Left lobe of liver (tissue), 2 donors: ENCODE results near the gene RBMS3. TPM values are rescaled to one million over a fixed set of nuclear protein-coding genes. Genes with fewer than 3 reads are reported as not detected.

Experiments used
- ATAC-seq: fragments of 200-7000 bp; cut with Tn5 transposase; one replicate; pipeline ENCODE4 v1.9.1; 2020; ENCODE audit warnings: mild to moderate bottlenecking, moderate library complexity
- DNase-seq: peaks from one replicate; pipeline ENCODE4 v3.0.0-alpha.2; 2020; ENCODE audit warnings: low spot score
- total RNA-seq: library from RNA; stranded (reverse); gene quantifications from one replicate; pipeline ENCODE4 v1.2.1, GENCODE V29; 2021
- donor health status: DM: no; HTN: no; CAD: no; lungs with moderate emphysema.
- donor health status: DM: no; HTN: yes; CAD: no.

Gene RBMS3
- total RNA-seq, 1 donor from 2014 or later: 9.6 TPM

DNA sequence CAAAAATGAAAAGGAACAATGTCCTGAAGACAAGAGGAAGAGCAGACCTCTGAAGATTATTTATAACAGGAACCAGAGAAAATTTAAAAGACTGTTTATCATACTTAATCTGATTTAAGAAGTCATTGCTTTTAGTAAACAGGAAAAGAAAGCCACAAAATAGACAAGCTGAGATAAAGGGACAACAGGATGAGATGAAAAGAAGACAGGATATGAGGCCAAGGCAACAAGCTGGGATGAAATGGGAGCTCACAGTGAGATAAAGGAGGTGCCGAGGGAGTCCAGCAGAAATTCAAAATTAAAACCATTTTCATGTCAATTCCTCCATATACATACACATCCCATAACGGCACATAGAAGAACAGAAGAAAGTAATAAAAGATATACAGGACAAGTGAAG is 277.0 kb downstream of the RBMS3 start:
- DNase-seq: no peak
- no peak for ATAC-seq

DNA sequence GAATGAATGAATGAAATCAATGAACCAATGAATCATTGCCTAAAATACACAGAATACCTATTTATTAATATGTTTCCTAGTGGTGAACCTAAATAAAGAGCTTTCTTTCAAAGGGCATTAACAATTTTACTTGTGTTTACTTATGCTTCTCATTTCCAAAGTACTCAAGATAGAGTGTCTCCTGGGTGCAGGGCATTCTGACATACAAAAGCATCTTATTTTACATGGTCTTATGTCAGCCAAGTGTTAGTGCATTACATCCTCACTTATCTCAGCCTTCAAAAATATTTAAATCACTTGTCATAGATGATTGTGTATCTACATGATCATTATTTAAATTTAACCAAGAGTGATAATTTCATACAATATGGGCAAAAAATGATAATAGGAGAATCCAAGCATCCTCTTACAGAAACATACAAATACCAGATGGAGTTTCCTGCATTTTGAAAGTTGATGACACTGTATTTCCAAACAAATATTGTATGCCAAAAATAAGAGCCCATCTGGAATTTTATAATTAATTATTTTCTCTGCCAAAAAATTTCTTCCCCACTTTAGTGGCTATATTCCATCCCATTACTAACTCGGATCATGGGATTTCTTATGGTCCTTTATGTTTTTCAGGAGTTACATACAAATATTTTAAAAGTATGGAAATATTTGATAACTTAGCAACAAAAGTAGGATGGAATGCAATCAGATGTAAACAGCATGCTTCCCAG is 279.0 kb downstream of the RBMS3 start:
- ATAC-seq: no peak
- no peak for DNase-seq

DNA sequence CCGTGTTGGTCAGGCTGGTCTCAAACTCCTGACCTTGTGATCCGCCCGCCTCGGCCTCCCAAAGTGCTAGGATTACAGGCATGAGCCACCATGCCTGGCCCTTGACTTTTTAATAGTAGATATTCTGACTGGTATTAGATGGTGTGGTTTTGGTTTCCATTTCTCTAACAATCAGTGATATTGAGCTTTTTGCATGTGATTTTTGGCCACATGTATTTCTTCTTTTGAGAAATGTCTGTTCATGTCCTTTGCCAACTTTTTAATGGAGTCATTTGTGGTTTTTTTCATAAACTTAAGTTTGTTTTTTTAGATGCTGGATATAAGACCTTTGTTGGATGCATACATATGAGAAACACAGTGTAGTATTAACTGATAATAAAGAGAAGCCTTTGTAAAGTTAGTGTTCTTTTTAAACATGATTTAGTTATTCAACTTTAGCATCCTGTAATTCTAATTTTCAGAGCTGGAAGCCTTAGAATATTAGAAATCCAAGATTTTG is 280.8 kb downstream of the RBMS3 start:
- DNase-seq (no peak), ATAC-seq (no peak)

DNA sequence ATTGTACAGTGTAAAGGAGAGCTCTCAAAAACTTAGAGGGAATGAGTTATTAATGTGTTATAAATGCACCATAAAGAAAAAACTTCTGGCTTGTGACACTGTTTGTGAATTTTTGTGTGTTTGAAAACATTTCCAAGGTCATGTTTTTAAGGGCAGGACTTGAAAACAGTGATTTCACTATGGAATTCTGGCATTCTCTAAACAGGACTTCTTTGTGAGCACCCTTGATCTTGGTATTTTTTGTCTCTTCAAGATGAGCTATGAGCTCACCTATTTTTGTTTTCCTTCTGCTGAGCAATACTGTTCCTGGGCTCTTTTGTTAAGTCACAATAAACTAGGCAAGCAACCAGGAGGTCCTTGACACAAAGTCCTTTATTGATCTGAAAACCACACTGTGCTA is 284.4 kb downstream of the RBMS3 start:
- DNase-seq (no peak), ATAC-seq (no peak)

DNA sequence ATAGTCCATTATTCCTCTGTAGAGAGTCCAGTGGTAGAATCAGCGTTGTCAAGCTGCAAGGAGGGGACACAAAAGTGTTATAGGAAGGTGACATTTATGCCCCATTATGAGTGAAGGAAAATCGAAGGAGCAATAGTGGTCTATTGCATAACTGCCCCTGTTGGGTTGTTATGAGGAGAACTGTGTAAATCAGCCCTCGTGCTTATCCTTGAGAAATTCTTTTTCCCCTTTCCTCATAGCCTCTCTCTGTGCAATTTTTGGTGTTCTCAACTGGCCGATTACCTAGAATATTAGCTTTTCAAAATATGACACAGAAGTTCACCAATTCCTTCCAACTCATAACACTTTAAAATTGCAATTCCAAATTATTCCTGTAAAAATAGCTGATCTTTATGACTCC is 286.6 kb downstream of the RBMS3 start:
- ATAC-seq: no peak
- no peak for DNase-seq

DNA sequence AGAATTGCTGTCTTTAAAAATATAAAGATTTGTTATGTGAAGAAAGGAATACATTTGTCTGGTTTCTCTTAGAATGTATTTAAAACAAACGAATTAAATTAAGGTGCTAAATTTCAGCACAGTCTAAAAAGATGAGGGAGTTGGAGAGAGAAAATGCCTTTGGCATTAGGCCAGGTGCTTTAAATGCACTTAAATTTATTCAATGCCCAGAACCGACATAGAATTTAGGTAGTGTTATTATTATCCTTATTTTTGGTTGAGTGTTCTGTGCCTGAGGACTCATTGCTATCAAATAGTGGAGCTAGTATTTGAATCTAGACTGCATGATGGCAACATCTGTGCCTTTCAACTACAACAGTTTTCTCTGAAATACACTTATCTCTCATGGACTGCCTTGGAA is 287.5 kb downstream of the RBMS3 start:
- ATAC-seq: no peak
- no peak for DNase-seq

DNA sequence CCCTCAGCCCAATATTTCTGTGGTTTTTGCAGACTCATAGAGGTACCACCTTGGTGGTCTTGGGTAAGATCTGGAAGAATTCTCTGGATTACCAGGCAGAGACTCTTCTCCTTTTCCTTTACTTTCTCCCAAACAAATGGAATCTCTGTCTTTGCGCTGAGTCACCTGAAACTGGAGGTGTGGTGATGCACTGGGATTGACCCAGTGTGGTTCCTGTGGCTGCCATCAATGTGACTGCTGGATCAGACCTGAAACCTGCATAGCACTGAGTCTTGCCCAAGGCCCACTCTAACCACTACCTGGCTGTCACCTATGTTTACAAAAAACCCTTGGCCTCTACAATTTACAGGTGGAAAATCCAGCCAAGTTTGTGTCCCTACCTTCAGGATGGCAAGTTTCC is 295.3 kb downstream of the RBMS3 start:
- DNase-seq (no peak), ATAC-seq (no peak)

DNA sequence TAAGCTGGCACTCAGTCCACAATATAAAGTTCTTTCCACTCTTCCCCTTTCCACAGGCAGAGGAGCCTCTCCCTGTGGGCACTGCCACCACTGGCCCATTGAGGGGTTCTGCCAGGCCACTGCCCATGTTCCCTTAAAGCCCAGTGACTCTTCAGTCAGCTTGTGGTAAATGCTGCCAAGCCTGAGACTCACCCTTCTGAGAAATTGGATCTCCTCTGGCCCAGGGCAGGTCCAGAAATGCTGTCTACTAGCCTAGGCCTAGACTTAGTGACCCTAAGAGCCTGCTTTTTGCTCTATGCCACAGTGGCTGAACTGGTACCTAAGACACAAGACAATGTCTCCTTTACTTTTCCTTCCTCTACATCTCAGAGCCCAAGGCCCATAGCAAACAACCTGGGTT is 295.8 kb downstream of the RBMS3 start:
- ATAC-seq (no peak), DNase-seq (no peak)

DNA sequence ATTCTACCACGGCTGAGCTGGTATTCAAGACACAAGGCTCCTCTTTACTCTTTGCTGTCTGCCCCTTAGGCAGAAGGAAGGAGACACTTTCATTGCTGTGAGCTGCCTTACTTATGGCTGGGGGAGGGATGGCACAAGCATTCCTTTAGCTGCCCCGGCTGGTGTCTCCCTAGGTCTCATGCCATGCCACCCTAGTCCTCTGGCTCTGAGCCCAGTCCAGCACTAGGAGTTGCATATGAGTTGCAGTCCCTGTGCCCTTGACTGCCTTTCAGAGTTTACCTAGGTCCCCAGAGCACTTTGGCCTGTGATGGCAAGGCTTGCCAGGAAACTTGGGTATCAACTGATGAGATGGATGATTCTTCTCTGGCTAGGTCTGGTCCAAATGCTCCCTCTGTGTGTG is 296.4 kb downstream of the RBMS3 start:
- no peak for DNase-seq
- ATAC-seq: no peak

DNA sequence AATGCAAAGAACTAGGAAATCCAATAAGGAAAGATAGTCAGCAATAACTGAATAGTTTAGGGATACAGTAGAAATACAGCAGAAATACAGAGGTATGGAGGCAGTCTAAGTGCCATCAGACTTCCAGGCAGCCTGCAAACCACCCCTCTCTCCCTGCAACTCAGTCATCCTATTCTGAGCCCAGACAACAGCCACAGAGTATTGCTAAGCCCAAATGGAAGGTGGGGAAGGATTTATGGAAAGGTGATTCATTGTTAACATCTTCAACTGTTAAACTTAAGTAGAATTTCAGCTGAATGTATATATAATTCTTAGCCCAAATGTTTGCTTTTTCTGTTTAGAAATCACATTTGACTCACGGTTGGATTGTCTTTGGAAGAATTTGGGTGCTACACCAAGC is 300.4 kb downstream of the RBMS3 start:
- no peak for ATAC-seq
- DNase-seq: no peak

DNA sequence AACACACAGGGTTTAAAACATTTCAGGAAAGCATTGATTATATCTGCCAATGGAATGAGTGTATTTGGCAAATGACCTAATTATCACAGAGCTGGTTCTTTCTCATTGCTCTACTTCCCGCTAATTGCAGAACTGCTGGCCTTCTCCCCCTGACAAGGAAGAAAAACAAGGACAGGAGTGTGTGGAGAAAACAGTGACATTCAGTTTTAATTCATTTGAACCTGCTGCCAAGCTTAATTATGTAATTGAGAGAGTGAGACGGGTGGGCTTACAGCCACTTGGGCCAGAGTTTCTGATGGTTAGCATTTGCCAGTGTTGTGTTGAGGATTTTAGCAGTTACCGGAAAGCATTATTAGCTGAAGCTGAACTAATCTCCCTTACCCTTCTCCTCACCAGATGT is 301.4 kb downstream of the RBMS3 start:
- ATAC-seq (no peak), DNase-seq (no peak)

DNA sequence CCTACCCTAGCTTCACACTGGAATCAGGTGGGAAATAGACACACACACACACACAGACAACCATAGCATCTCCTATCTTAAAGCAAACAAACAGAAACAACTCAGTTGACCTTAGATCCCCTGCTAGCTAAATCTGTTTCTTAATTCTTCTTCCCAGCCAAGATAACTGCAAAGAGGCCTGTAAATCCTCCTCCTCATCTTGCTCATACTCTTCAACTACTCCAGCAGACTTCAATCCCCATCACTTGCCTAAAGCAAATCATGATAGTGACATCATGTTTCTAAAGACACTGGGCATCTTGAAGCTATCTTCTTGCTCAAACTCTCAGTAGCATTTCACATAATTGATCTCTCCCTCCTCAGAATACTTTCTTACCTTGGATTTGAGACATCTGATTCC is 303.0 kb downstream of the RBMS3 start:
- no peak for DNase-seq
- no peak for ATAC-seq

DNA sequence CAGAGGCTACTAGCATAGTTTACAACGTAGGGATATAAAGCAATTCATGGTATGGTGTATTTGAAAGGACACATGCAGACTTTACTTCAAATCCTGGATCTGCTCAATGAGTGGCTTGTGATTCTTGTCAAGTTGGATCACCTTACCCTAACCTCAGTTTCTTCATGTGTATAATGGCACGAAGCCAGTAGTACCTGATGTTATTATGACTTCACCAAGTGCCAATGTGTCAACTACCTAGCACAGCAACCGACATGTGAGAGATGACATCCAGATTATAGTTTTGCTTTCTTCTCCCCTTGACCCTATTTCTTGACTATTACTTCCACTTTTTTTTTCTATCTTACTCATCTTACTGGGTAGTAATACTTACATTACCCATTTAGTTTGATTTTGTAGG is 304.5 kb downstream of the RBMS3 start:
- ATAC-seq (no peak), DNase-seq (no peak)

DNA sequence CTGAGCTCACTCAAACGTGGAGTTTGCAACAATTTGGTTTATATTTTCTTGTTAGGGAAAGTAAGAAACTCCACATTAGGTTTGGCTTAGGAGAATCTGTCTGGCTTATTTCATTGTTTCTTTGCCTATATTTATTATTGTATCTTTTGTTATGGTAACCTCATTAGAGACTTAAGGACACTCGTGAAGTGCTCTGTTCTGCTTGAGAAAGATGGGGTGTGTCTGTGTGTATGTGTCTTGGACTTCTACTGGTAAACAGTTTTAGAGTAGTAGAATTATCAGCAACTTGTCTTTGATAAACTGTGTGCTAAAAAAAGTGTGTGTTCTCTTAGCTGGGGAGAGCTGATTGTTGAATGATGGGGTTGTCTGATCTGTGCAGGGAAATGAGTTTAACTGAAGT is 306.5 kb downstream of the RBMS3 start:
- ATAC-seq: no peak
- no peak for DNase-seq

DNA sequence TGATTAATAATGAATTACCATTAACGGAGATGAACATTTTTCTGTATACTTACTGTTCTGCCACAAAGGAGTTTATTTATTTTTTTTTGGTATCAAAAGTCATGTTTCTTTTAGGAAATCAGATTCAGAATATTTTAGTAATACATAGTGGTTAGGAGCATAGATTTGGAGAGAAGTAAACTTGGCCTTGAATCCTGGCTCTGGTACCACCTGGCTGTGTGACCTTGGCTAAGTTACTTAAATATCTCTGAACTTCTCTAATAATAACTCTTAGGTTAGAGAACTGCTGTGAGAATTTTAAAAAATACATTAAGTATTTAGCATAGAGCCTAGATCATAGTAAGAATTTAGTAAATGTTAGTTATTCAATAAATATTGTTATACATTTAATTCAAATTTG is 309.1 kb downstream of the RBMS3 start:
- ATAC-seq: no peak

DNA sequence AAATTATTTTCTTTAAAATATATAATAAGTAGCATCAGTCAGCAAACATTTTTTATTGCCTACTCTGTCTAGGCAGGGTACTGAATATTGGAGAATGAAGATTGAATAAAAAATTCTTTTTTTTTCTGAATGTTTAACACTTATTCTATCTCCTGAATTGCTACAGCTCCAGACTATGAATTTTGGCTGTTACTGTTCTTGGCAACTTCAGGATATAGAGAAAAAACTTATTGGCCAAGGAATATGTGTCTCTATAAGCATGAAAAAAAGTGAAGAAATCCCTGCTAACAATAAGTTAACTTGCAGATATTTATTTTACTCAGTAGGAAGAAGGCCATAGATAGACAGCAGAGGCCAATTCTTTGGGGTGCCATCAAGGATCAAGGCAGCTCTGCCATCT is 309.6 kb downstream of the RBMS3 start:
- ATAC-seq (no peak), DNase-seq (no peak)

More for the DNA sequence above, 309.1 kb downstream of the RBMS3 start:
- DNase-seq: no peak

DNA sequence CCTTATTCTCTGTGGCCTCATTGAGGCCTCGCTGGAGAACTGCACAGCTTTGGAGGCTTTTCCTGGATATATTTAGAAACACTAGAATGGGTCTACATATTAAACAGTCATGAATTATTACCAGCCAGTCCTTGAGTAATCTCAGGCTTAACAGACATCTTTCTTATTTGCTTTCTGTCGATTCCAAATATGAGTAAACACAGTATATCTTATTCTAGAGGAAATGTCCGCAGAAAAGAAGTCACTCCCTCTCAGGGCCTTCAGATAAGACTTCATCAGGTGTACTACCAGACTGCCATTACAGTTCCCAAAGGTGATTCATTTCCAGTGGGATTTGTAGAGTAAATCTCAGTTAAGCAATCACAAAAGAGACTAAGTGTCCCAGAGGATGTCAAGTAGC is 310.7 kb downstream of the RBMS3 start:
- no peak for DNase-seq
- no peak for ATAC-seq

DNA sequence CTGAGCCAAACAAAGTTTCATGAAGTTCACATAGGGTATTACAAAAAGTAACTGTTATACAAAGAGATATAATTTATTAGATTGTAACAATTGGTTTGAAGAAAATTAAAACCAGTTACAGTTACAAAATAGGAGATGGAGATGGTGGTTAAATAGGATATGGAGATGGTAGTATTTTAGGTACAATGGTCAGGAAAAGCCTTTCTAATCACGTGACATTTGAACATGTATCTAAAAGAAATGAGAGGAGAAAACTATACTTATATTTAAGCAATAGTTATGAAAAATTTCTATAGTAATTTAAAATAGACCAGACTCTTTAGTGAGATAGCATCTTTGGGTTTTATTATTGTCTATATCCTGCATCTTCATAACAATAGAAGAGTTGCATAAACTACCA is 312.9 kb downstream of the RBMS3 start:
- no peak for DNase-seq
- ATAC-seq: no peak

DNA sequence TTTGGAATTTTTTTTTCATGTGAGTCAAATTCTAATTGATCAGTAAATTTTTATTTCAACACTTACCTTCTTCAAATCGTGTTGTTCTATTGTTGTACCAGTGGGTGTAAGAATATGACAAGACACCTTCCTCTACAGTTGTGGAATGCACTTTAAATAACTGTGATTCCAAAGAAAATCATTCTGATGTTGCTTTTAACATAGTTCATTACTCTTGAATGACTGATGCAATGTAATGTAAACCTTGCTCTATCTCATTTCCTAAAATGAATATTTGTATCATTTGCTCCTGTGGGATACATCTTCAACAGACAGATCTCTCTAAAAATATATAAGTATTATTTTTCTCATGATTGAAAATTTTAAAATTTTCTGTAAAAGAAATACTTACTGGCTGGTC is 313.4 kb downstream of the RBMS3 start:
- DNase-seq (no peak), ATAC-seq (no peak)

DNA sequence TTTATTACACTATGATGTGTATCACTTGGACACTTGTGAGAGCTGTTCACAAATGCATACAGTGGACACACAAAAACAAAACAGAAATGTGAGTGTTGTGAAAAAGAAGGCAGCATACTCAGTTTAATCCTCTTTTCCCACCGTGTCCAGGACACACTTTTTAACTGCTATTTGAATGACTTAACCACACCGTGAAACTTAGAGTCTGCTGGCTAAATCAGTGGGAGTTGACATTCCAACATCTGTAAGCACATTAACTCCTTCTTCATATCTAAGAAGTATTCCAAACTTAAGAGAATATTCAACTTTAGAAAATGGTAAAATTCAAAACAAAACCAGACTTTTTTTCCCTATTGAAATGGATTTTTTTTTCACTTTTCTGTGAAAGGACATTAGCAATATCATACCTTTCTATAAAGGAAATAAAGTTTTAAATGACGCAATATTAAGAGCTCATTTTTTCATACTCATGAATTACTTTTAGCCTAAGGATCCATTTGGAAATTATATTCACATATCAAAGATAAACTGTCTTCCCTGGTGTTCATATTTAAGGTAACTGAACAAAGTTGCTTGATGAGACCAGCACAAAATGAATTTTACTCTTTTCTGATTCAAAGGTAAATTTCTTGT is 316.6 kb downstream of the RBMS3 start:
- no peak for DNase-seq
- no peak for ATAC-seq

DNA sequence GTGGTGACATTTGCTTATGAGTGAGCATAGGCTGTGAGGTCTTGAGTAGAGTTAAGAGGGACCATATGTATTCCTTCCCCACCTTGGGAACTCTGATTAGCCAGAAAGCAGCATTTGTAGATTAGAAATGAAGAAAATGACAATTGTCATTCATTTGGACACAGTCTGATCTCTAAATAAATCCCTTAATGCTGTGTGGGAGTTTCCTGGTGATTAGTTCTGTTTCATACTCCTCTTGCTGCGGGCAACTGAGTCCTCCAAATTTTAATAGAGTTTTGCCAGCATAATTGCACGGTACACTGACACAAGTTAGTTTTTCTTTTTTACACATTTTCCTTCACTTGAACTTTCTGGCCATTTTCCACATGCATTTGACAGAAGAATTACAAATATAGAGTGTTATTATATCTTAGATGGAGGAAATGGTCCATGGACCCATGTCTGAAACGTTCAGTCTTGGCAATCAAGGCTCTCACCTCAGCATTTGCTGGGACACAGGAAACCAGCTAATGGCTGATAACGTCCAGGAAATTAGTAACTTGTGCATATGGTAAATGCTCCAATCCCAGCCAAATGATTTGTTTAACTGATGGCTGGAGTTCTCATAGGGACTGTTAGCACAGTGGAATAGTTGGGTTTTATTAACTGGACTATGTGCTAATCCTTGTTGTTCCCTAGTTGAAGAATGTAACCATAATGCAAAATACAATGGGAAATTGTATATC is 321.2 kb downstream of the RBMS3 start:
- no peak for ATAC-seq
- no peak for DNase-seq

DNA sequence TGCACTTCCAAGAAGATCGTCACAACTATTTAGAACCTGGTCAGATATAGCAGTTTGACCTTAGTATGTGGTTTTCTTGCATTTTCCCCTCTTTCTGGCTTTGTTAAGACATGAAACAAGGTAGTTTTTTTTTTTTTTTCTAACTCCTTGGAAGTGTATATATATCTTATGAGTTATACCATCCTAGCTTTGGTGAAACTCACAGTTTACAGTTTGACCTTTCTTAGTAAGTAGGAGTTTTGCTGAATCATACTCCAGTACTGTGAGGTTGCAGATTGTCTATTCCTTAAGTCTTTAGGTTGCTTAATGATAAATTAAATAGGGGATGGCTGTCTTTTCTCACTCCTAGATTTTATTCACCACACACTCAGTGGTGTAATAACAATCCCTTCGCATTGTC is 325.0 kb downstream of the RBMS3 start:
- ATAC-seq (no peak), DNase-seq (no peak)
